Activated naive CD8-positive, alpha-beta T cell (primary cell): ENCODE measurements around the gene BCKDK.

Source experiments
- H3K27ac Mint-ChIP-seq: one replicate; pipeline ENCODE4 v1.8.0; 2021; ENCODE audit warnings: mixed read lengths
- H3K27me3 Mint-ChIP-seq: one replicate; pipeline ENCODE4 v1.8.0; 2021; ENCODE audit warnings: mixed read lengths
- H3K36me3 Mint-ChIP-seq: one replicate; pipeline ENCODE4 v1.8.0; 2021; ENCODE audit warnings: mixed read lengths
- H3K4me1 Mint-ChIP-seq: one replicate; pipeline ENCODE4 v1.8.0; 2021; ENCODE audit warnings: low read depth, mixed read lengths
- H3K4me3 Mint-ChIP-seq: one replicate; pipeline ENCODE4 v1.8.0; 2021; ENCODE audit warnings: mild to moderate bottlenecking, mixed read lengths
- H3K9me3 Mint-ChIP-seq: one replicate; pipeline ENCODE4 v1.8.0; 2021; ENCODE audit warnings: low read depth, mixed read lengths

BCKDK gene

DNA sequence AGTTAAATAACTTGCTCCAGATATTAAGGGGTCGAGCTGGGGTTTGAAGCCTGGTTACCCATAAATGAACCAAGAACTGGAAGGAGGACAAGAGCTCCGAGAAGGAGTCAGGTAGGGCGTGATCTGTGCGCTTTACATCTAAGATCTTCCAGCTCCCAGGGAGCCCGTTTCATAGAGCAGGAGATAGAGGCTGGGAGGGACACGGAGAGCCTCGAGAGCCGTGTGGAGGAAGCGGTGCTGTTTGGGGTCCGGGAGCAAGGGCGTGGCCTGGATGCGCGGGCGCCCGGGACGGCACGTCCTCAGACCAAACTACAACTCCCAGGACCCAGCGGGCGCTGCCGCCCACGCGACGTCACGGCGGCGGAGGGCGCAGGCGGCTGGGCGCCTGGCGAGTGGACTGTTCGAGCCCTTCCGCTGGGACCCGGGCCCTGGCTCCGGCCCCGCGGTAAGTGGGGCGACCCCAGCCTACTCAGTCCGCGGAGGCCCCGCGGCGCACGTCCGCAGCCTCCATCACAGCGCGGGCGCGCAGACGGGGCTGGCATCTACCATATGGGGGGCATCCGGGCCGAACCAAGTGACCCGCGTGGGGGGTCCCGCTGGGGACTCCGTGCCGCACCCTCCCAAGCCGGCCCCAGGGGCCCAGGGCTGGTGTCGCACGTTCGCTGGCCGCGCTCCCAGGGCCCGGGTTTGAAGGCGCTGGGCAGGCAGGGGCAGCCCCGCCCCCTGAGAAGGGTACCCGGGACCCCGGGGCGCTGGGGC, at the start of gene BCKDK:
BCKDK (plus strand) TSS at position 352 of the 759 bp plus-strand sequence. CDS start 838 bp downstream, outside the sequence.
- peaks cover 18% of the 10 kb centered on the region for H3K4me1 Mint-ChIP-seq
- H3K36me3 Mint-ChIP-seq: no peaks in the 10 kb centered on the region
- H3K27me3 Mint-ChIP-seq: no peaks in the 10 kb centered on the region
- H3K9me3 Mint-ChIP-seq: no peaks in the 10 kb centered on the region
- H3K4me3 Mint-ChIP-seq: peak within 1 kb of the TSS; percentile 90
- peak within 1 kb of the TSS; percentile 93 for H3K27ac Mint-ChIP-seq

DNA sequence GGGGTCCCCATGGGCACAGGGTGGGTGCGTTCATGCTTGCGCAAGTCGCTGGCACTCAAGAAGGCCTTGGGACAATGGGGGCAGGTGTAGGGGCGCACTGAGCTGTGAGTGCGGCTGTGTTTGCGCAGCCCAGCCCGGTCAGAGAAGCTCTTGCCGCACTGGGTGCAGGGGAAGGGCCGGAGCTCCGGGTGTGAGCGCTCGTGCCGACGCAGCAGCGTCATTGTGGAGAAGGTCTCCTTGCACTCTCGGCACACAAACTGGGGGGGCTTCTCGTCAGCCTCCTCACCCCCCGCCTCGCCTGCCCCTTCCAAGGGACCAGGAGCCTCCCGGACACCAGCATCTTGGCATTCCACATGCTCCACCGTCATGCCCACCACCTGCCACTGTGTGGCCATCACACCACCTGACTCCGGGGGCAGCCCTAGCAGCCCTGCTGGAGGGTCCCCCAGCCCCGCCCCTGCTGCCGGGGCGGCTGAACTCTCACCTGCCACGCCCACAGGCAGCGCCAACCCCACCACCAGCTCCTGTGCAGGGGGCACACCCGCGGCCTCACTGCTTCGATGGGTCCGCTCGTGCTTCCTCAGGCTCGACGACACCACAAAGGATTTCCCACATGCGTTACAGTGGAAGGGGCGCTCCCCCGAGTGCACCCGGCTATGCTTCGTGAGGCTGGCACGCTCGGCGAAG, 46.9 kb upstream of the BCKDK start:
- no peak overlapping the region for H3K27ac Mint-ChIP-seq
- H3K36me3 Mint-ChIP-seq: peaks cover 4% of the 10 kb centered on the region
- H3K4me1 Mint-ChIP-seq: peaks cover 29% of the 10 kb centered on the region
- H3K4me3 Mint-ChIP-seq: no peak overlapping the region
- no peaks in the 10 kb centered on the region for H3K9me3 Mint-ChIP-seq
- no peaks in the 10 kb centered on the region for H3K27me3 Mint-ChIP-seq

DNA sequence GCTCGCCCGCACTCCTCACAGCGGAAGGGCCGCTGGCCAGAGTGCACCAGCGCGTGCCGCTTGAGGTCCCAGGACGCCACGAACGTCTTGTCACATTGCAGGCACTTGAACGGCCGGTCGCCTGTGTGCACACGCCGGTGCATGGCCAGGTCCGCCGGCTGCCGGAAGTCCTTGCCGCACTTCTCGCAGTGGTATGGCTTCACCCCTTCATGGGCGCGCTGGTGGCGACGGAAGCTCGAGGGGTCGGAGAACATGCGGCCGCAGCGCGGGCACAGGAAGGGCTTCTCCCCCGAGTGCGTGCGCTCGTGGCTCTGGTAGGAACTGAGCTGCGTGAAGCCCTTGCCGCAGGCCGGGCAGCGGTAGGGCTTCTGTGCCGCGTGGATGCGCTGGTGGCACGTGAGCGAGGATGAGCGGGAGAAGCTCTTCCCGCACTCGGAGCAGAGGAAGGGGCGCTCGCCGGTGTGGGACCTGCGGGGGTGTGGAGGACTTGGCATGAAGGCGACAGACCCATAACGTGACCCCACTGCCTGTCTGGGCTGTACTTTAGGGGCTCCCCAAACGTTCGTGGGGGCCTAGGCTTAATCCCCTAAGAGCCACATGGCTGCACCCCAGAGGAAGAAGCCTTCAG, 46.3 kb upstream of the BCKDK start:
- Mint-ChIP-seq H3K4me3 (no peak overlapping the region), H3K36me3 (peaks cover 4% of the 10 kb centered on the region), H3K27me3 (no peaks in the 10 kb centered on the region), H3K4me1 (peaks cover 32% of the 10 kb centered on the region), H3K9me3 (no peaks in the 10 kb centered on the region), H3K27ac (no peak overlapping the region)

DNA sequence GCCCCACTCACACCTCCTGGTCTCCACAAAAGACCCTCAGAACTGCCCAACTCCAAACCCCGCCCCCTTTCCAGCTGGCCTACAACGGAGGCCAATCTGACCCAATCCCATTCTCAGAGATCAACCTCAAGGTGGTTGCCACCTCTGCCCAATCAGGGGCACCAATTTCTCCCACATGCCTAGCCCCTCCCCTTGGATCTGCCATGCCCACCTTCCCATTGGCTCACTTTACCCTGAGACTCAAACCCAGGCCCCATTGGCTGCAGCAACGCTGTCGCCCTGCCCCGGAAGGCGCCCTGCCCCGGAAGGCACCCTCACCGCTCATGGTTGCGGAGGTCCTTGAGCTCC, 44.7 kb upstream of the BCKDK start:
- H3K4me3 Mint-ChIP-seq: peak overlapping the region; percentile 27
- peaks cover 39% of the 10 kb centered on the region for H3K4me1 Mint-ChIP-seq

DNA sequence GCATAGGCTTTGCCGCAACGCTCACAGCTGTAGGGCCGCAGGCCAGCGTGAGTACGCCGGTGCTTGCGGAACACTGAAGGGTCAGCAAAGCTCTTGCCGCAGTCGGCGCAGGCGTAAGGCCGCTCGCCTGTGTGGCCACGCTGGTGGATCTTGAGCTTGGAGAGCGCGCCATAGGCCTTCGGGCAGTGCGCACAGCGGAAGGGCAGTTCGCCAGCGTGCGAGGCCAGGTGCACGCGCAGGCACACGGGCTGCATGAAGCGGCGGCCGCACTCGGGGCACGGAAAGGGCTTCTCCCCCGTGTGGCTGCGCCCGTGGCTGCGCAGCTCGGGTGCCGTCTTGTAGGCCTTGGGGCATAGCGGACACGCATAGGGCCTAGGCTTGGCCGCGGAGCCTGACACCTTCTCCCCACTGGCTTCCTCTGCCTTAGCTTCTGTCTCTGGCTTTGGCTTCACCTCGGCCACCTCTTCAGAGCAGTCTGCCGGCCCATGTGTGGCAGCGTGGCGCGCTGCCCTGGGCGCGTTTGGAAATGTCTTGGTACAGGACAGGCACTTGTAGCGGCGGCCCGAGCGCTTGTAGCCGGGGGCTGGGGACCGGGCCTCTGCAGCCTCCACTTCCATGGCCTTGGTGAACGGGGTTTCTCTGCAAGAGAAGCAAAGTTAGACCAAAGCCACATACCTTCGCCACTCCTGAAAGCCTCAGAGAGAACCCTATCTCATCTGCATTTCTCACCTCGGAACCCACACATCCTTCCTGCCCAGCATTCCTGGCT, 44.2 kb upstream of the BCKDK start:
- Mint-ChIP-seq H3K27ac (peak overlapping the region; percentile 61), H3K4me1 (peaks cover 39% of the 10 kb centered on the region), H3K9me3 (no peaks in the 10 kb centered on the region), H3K4me3 (peak overlapping the region; percentile 52), H3K27me3 (no peaks in the 10 kb centered on the region), H3K36me3 (peaks cover 4% of the 10 kb centered on the region)

More for the DNA sequence above, 44.7 kb upstream of the BCKDK start:
- H3K9me3 Mint-ChIP-seq: no peaks in the 10 kb centered on the region
- H3K27ac Mint-ChIP-seq: no peak overlapping the region
- peaks cover 4% of the 10 kb centered on the region for H3K36me3 Mint-ChIP-seq
- no peaks in the 10 kb centered on the region for H3K27me3 Mint-ChIP-seq

DNA sequence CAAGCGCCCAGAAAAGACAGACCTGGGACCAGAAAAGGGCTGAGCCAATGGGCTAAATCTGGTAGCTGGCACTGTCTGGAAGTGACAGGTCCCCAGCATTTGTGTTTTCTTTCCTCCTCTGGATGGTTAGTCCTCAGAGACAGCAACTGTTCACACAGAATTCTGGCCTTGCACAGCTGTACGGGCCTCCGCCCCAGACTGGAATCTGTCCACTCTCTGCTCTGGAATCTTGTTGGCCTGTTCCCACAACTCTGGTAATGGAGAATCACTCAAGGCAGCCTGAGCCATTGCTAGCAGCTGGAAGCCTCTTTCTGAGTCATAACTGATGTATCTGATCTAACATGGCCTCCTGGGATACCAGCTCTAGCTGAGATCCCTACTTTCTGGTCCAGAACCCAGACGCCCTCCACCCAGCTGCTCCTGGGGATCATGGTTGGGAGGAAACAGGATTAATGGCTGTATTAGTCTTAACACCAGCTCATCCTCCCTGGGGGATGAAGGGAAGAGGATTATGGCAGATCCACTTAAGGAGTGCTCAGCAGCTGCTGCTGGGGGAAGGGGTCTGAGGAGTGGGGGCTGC, 43.2 kb upstream of the BCKDK start:
- Mint-ChIP-seq H3K27me3 (no peaks in the 10 kb centered on the region), H3K4me1 (peaks cover 41% of the 10 kb centered on the region), H3K36me3 (peaks cover 4% of the 10 kb centered on the region), H3K27ac (peak overlapping the region; percentile 61), H3K4me3 (peak overlapping the region; percentile 60), H3K9me3 (no peaks in the 10 kb centered on the region)

DNA sequence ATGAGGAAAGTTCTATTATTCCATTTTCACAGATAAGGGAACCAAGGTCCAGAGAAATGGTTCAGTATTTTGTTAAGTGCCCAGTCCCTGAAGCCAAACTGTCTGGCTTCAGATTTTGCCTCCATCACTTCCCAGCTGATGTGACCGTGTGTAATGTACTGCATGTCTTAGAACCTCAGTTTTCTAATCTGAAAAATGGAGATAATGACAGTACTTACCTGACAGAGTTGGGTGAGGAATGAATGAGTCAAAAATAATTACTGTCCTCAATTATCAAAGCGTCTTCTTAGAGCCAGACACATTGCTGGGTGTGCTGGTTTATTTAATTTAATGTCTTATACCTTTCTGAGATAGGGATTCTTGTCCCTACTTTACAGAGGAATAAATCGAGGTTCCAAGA, 40.8 kb upstream of the BCKDK start:
- Mint-ChIP-seq H3K4me3 (no peak overlapping the region), H3K36me3 (peaks cover 4% of the 10 kb centered on the region), H3K9me3 (no peaks in the 10 kb centered on the region), H3K27ac (no peak overlapping the region), H3K27me3 (no peaks in the 10 kb centered on the region), H3K4me1 (peaks cover 50% of the 10 kb centered on the region)

DNA sequence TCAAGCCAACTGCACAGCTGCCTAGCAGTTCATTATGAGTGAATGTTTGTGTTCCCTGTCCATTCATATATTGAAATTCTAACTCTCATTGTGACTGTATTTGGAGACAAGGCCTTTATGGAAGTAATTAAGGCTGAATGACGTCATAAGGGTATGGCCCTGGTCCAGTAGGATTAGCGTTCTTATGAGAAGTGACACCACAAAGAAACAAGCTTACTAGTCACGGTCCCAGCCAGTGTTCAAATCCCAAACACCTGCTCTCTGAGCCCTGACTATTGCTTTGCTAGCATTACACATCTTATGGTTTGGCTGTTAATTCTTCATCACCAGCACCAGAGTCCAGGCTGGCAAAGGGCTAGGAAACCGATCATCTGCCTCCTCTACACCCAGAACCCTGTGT, 36.3 kb upstream of the BCKDK start:
- no peaks in the 10 kb centered on the region for H3K27me3 Mint-ChIP-seq
- H3K27ac Mint-ChIP-seq: peak overlapping the region; percentile 96
- no peaks in the 10 kb centered on the region for H3K9me3 Mint-ChIP-seq
- peaks cover 35% of the 10 kb centered on the region for H3K4me1 Mint-ChIP-seq
- H3K36me3 Mint-ChIP-seq: no peaks in the 10 kb centered on the region
- peak overlapping the region; percentile 98 for H3K4me3 Mint-ChIP-seq

DNA sequence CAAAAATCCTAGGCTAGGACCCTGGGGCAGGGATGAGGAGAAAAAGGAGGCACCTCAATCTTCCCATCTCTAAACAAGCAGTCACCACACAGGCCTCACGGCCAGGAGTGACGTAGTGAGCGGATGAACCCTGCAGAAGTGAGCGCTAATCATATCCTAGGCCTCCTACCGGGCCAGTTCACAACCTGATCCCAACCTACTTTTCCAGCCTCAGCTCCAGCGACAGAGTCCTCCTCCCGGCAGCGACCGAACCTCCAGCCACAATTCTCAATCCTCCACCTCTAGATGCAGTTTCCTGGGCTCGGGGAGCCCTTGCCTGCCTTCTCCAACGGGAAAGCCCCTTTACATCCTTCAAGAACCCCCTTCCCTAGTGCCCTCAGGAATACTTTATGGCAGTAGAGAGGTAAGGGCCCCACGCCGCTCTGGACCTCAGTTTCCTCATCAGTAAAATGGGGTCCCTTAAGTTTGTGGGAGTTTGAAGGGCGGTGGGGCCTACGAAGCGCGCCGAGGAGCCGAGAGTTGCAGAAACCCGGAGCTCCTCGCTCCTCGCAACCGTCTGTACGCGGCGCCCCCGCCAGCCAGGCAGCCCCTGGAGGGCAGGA, 35.5 kb upstream of the BCKDK start:
- Mint-ChIP-seq H3K4me1 (peaks cover 32% of the 10 kb centered on the region), H3K4me3 (peak overlapping the region; percentile 98), H3K9me3 (no peaks in the 10 kb centered on the region), H3K27me3 (no peaks in the 10 kb centered on the region), H3K36me3 (no peaks in the 10 kb centered on the region), H3K27ac (peak overlapping the region; percentile 96)

DNA sequence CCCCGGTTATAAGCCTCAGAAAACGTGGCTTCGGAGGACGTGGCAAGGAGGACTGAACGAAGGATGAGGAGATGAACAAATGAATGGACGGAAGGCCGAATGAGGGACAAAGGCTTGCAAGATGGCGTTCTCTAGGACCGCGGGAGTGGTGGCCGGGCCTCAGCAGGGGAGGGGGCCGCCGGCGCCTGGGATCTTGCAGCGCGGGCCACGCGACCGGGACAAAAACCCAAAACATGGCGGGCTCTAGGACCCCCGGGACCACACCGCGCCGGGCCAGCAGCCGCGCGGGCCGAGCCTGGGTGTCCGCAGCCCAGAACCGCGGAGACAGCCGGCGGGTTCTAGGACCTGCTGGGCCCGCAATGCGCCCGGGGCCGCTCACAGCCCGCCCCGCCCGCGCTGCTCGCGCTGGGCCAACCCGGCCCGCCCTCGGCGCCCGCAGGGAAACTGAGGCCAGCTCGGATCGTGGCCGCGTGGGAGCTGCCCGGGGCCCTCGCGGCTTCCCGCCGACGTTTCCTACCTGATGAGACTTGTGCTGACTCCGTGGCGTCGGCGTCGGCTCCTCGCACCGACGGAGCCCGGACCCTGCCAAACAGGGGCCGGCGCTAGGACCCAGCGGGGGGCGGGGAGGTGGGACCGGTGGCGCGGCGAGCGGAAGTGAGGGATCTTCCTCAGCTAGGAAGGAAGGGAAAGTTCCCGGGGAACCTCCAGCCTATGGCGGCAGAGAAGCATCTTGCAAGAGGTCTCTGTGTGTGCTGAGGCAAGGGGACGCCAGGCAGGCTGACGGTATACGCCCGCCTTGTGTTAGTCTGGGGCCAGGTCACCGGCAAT, 34.8 kb upstream of the BCKDK start:
- Mint-ChIP-seq H3K4me3 (peak overlapping the region; percentile 98), H3K36me3 (no peaks in the 10 kb centered on the region), H3K27ac (peak overlapping the region; percentile 96), H3K9me3 (no peaks in the 10 kb centered on the region), H3K27me3 (no peaks in the 10 kb centered on the region), H3K4me1 (peaks cover 30% of the 10 kb centered on the region)

DNA sequence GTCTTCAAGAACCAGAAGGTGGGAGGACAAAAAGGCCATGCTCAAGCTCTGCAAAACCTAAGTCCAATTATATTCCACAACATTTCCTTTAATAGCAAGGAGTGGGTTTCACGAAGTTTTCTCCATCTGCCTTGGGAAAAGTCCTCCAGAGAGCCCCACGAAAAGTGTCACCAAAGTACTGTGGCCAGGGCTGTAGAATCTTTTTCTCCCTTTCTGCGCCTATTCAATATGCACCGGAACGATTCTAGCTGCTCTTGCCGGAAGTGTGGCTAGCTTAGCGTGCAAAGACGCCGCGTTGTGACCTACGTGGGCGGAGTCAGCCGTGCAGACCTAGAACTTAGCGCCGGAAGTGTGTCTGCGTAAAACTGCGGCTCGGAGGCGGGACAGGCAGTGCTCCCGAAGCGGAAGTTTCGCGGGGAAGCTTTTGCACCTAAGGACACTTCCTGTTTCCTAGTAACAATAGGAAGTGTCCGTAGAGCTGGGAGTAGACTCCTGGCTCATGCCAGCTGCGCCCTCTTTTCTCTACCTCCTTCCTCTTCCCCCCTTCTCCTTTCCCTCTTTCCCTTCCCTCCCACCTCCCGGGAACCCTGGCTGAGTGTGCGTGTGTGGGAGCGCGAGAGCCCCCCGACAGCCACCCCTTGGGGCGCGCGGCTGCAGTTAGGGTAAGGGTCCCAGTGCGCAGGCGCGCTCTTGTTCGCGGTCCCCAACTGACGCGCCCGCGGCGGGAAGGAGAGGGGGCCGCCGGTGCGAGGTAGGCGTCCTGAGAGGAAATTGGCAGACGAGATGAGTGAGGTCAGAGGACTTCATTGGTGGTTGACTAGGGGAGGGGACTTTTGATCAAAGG, 34.0 kb upstream of the BCKDK start, which contains the start of the genes ZNF646 and ZNF668:
ZNF646 (plus strand) TSS at position 453 of the 844 bp plus-strand sequence. CDS start 1,903 bp downstream, outside the sequence.
ZNF668 (minus strand) TSS at position 271 of the 844 bp plus-strand sequence. CDS start 9,781 bp downstream, outside the sequence.
- Mint-ChIP-seq H3K4me1 (peaks cover 29% of the 10 kb centered on the region), H3K36me3 (no peaks in the 10 kb centered on the region), H3K27me3 (no peaks in the 10 kb centered on the region), H3K9me3 (no peaks in the 10 kb centered on the region), H3K4me3 (peak within 1 kb of the TSS; percentile 98), H3K27ac (peak within 1 kb of the TSS; percentile 96)

DNA sequence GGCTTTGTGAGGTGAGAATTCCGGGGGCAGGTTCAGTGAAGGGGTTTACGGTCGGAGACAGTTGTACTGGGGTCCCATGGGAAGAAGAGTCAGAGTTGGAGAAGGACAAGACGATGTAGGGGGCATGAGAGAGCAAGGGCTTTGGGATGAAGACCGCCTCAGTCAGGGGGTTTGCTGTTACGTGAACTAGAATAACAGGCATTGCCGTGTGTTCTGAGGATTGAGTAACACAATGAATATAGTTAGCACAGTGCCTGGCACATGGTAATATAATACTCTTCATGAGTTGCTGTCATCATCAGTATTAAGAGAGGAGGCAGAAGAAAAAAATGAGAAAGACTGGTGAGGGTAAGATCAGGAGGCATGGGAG, 33.4 kb upstream of the BCKDK start:
- H3K36me3 Mint-ChIP-seq: no peaks in the 10 kb centered on the region

DNA sequence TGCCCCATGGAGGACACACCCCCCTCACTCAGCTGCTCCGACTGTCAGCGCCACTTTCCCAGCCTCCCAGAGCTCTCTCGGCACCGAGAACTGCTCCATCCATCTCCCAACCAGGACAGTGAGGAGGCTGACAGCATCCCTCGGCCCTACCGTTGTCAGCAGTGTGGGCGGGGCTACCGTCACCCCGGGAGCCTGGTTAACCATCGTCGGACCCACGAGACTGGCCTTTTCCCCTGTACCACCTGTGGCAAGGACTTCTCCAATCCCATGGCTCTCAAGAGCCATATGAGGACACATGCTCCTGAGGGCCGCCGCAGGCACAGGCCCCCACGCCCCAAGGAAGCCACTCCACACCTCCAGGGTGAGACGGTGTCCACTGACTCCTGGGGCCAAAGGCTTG, 31.9 kb upstream of the BCKDK start:
- H3K36me3 Mint-ChIP-seq: no peaks in the 10 kb centered on the region
- no peaks in the 10 kb centered on the region for H3K27me3 Mint-ChIP-seq
- no peaks in the 10 kb centered on the region for H3K9me3 Mint-ChIP-seq
- H3K4me3 Mint-ChIP-seq: peak overlapping the region; percentile 27
- H3K4me1 Mint-ChIP-seq: peaks cover 33% of the 10 kb centered on the region
- H3K27ac Mint-ChIP-seq: no peak overlapping the region

More for the DNA sequence above, 33.4 kb upstream of the BCKDK start:
- H3K9me3 Mint-ChIP-seq: no peaks in the 10 kb centered on the region
- peak overlapping the region; percentile 95 for H3K4me3 Mint-ChIP-seq
- no peaks in the 10 kb centered on the region for H3K27me3 Mint-ChIP-seq
- peak overlapping the region; percentile 94 for H3K27ac Mint-ChIP-seq
- H3K4me1 Mint-ChIP-seq: peaks cover 29% of the 10 kb centered on the region
